Measurements from ENCODE around the gene ITM2C. TPM values are rescaled to one million over a fixed set of nuclear protein-coding genes. Genes with fewer than 3 reads are reported as not detected.

Gene ITM2C
- total RNA-seq, 8 experiments from 2014 or later = 25.9 to 442 (median 57.6) TPM

DNA sequence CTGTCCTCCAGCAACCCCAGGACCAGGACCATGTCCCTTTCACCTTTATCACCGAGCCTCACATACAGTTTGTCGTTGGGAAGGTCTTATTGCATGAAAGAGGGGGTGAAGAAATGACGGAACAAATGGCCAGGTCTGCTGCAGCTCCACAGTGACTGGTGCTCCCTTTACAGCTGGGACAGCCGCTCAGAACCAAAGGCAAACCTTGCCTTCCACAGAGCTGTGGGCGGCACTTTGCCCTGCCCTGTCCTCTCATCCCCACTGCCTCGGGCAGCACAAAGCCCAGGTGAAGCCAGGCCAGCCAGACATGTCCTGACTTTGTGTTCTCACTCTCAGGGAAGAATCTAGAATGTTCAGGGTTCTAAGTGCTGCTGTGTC is 59.3 kb downstream of the ITM2C start:
- 11 to 100% (median 70%) methylated on average over 1 to 3 of the region's 6 CpGs; no CpG with 5 or more reads in 1 of the 10 experiments for WGBS, 10 experiments

DNA sequence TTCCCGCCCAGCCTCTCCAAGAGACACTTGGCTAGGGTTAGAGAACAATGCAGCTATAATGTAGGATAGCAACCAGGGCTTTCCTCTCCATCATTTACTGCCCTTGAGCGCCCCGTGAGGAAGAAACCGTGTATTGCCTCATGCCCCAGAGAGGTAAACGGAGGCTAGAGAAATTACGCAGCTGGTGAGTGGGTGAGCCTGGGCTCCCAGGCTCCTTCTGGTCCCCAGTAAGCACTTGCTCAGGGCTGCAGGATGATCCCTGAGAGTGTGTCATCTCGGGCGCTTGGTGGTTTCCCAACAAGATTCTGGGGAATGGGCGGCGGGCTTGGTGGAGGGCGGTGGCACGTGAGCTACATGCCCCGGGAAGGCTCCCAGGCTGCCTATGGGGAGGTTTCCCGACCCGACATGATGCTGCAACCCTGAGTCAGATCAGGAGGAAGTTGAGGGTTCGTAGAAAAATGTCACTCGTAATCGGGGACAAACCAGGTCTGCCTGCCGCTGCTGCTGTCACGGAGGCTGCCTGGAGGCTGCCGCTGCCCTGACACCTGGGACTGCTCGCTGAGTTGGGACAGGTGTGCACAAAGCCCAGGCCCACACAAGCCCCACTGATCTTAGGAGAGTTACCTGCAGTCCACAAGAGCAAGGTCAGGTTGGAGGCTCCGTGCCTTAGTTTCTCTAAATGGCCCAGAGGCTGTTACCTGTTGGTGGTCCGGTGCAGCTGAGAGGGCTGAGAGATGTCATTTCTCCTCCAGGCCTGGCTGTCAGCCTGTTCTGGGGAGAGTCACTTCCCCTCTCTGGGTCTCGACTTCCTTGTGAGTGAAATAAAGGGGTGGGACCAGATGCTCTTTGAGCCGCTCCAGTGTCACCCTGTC is 60.0 kb downstream of the ITM2C start, which contains the start of gene GPR55:
Gene GPR55, minus strand, starts transcription at position 773 of the 872 bp plus-strand sequence. CDS start 14,280 bp downstream, outside the sequence.
- in situ Hi-C loops (cut with MboI; ENCODE audit: low pct_unique_long_range_greater_than_20kb in 2 of 9, low sequenced_read_pairs in 9 of 9, unreplicated experiment in 9 of 9) = no loop called here
- 8 to 88% (median 67%) methylated on average over 2 to 10 of the region's 26 CpGs; no CpG with 5 or more reads in 5 of the 10 experiments for WGBS, 10 experiments
- Histone ChIP-seq H3K4me1 (replicated peaks in 1 of 2) (peaks cover 0 to 3% of the 10 kb centered on the region in 2 donors), H3K4me3 (no peak within 1 kb of the TSS), H3K27ac (no peak within 1 kb of the TSS)
- peak in 2 of 8 experiments; percentile 18 to 49 for ATAC-seq (replicated peaks in 6 of 8)

More for the DNA sequence above, 59.3 kb downstream of the ITM2C start:
- H3K4me3 ChIP-seq = no peak overlapping the region
- peaks cover 0 to 3% of the 10 kb centered on the region in 2 donors for H3K4me1 ChIP-seq (replicated peaks in 1 of 2)
- no peak overlapping the region for H3K27ac ChIP-seq
- no peak for ATAC-seq (replicated peaks in 6 of 8)
- in situ Hi-C loops (cut with MboI; ENCODE audit: low pct_unique_long_range_greater_than_20kb in 2 of 9, low sequenced_read_pairs in 9 of 9, unreplicated experiment in 9 of 9) = no loop called here

DNA sequence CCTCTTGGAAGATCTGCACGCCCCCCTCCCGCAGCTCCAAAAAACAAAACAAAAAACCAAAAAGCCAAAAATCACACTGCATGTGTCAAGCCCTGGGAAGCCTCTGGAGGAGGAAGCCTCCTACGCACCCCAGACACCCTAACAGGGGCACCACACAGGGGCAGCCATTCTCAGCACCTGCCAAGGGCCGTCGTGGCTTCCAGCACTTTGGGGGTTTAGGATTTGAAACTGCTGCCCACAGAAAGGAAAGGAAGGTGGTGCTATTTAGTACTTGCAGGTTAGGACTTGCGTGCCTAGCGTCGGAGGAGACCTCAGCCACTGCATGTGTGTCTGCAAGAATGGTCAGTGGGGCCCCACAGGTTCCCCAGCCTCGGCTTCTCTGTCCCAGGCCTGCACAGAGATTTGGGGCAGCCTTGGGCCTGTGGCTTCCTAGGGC is 60.7 kb downstream of the ITM2C start:
- Histone ChIP-seq H3K4me1 (replicated peaks in 1 of 2) (no peaks in the 10 kb centered on the region), H3K4me3 (no peak overlapping the region), H3K27ac (no peak overlapping the region)
- ATAC-seq (replicated peaks in 6 of 8) = no peak
- in situ Hi-C loops (cut with MboI; ENCODE audit: low pct_unique_long_range_greater_than_20kb in 2 of 9, low sequenced_read_pairs in 9 of 9, unreplicated experiment in 9 of 9) = no loop called here
- WGBS, 10 experiments = 75 to 100% (median 92%) methylated on average over 1 to 5 of the region's 9 CpGs; no CpG with 5 or more reads in 5 of the 10 experiments

DNA sequence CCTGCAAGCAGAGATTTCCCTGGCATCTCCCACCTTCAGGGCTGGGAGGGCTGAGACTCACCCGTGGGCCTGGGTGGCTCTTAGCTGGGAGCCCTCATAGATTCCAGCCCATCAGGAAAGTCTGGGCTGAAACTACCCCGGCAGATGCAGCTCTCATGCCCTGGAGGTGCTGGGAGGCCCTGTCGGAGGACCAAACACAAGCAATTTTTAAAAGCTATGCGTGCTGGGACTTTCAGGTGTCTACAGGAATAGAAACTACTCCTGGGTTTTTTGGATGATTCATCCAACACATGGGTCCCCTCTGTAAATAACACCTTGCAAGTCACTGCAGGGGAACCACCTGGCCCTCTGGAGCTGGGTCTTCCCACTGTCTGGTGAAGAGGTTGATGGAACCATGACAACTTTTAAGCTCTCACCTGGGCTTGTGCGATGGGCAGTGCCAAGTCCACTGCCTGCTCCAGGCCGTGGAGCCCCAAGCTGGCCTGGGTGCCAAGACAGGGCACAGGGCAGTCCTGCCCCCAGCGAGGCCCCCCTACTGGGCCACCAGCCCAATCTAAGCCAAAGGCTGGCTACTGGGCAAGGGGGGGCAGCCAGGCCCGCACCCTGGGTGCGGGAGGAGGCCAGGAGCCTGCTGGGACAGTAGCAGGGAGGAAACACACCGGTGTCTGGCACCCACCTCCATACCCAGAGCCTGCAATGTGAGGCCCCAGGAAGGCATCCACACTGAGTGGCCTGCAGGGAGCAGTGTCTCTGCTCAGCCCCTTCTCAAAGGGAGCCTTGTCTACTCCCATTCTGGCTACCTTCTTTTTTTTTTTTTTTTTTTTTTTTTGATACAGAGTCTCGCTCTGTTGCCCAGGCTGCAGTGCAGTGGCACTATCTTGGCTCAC is 61.4 kb downstream of the ITM2C start:
- no peak overlapping the region for H3K27ac ChIP-seq
- ATAC-seq (replicated peaks in 6 of 8) = peak in 1 of 8 experiments; percentile 40
- no peak overlapping the region for H3K4me3 ChIP-seq
- H3K4me1 ChIP-seq (replicated peaks in 1 of 2) = no peaks in the 10 kb centered on the region
- in situ Hi-C loops (cut with MboI; ENCODE audit: low pct_unique_long_range_greater_than_20kb in 2 of 9, low sequenced_read_pairs in 9 of 9, unreplicated experiment in 9 of 9) = no loop called here
- 58 to 100% (median 96%) methylated on average over 1 to 6 of the region's 11 CpGs; no CpG with 5 or more reads in 4 of the 10 experiments for WGBS, 10 experiments

DNA sequence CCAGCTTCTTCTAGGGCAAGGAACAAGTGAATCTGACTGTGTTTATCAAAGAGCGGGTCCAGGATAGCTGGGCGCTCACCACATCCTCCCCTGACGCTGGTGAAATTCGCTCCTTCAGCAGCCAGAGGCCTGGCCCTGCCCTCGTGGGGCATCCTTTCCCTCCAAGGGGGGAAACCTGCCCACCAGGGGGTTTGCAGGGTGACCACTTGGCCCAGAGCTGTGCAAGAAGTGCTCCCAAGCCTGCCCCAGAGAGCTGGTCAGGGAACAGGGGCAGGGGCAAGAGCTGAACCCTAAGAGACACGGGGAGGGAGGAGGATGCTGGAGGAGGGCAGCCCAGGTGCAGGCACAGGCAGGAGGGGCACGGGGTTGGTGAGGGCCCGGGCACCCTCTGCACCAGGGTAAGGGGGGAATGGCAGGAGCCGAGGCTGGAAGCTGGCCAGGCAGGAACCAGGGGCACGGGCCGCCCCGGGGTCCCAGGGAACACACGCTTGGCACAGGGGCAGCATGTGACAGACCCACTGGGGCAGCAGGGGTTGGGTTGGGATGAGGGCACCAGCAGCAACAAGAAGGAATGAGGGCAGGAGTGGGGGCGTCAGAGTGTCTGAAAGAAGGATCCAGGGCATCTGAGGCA is 63.1 kb downstream of the ITM2C start:
- Histone ChIP-seq H3K4me1 (replicated peaks in 1 of 2) (peaks cover 5 to 6% of the 10 kb centered on the region in 2 donors), H3K4me3 (no peak overlapping the region), H3K27ac (no peak overlapping the region)
- no peak for ATAC-seq (replicated peaks in 6 of 8)
- 61 to 81% methylated on average over 3 of the region's 14 CpGs; no CpG with 5 or more reads in 8 of the 10 experiments for WGBS, 10 experiments
- in situ Hi-C loops (cut with MboI; ENCODE audit: low pct_unique_long_range_greater_than_20kb in 2 of 9, low sequenced_read_pairs in 9 of 9, unreplicated experiment in 9 of 9) = no loop called here

Other genes starting within 250 kb of the ITM2C start
- gene CAB39, start 152.1 kb upstream of the ITM2C start, total RNA-seq = 10 to 100 TPM; 33.2 to 75.1 (median 40.4) TPM
- gene GPR55, start 60.3 kb downstream of the ITM2C start, total RNA-seq = under 1 TPM; 0.05 to 0.90 (median 0.23) TPM
- gene SPATA3, start 131.2 kb downstream of the ITM2C start, total RNA-seq = under 1 TPM in 1 of 8 experiments, not detected in 7; 0.71 TPM
- 10 to 100 TPM in 1 of 8 experiments, 1 to 10 TPM in 4, under 1 TPM in 2, not detected in 1; 0.20 to 20.7 (median 3.4) TPM for gene C2orf72, start 172.6 kb downstream of the ITM2C start, total RNA-seq
- 100 to 1,000 TPM in 4 of 8 experiments, 10 to 100 TPM in 4; 58.1 to 131 (median 93.1) TPM for gene PSMD1, start 191.9 kb downstream of the ITM2C start, total RNA-seq

Data from motor neuron (in vitro differentiated cells).